A673 (cell line): ENCODE results near the gene GALNT18.

Source experiments
- EZH2 ChIP-seq: fragments of 200-600 bp; sonication (generic); IDR thresholded peaks from 2 replicates; pipeline ENCODE4 v1.6.1; 2017; ENCODE audit warnings: borderline replicate concordance, low read depth, mild to moderate bottlenecking, mixed read lengths, antibody characterized with exemption, low read length; ENCODE audit not compliant: poor library complexity, severe bottlenecking
- TF ChIP-seq, protein P1 (sequence below): fragments of 300-800, 200-600 bp; sonication (generic); conservative IDR thresholded peaks from 2 replicates; pipeline ENCODE4 v1.5.1; 2017; ENCODE audit warnings: low read depth, mild to moderate bottlenecking, antibody characterized with exemption, low read length, moderate library complexity, mixed read lengths

DNA sequence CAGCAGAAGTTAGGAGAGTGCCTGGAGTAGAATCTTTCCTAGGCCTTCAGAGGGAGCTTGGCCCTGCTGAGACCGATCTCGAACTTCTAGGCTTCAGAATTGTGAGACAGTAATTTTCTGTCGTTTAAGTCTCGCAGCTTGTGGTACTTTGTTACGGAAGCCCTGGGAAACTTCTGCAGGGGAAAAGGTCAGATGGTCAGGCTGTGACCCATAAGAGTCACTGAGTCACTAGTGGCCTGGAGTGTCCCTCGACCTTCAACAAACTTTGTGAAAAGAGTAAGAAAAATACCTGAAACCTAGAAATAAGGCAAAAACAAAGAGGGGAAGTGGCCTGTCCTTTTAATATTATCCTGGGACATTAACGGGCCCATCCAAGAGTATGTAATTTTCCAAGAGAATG lies 303.3 kb downstream of the GALNT18 start:
- no peak for TF ChIP-seq EZH2
- TF ChIP-seq, protein P1, sequence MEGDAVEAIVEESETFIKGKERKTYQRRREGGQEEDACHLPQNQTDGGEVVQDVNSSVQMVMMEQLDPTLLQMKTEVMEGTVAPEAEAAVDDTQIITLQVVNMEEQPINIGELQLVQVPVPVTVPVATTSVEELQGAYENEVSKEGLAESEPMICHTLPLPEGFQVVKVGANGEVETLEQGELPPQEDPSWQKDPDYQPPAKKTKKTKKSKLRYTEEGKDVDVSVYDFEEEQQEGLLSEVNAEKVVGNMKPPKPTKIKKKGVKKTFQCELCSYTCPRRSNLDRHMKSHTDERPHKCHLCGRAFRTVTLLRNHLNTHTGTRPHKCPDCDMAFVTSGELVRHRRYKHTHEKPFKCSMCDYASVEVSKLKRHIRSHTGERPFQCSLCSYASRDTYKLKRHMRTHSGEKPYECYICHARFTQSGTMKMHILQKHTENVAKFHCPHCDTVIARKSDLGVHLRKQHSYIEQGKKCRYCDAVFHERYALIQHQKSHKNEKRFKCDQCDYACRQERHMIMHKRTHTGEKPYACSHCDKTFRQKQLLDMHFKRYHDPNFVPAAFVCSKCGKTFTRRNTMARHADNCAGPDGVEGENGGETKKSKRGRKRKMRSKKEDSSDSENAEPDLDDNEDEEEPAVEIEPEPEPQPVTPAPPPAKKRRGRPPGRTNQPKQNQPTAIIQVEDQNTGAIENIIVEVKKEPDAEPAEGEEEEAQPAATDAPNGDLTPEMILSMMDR = no peak
